NCI-H1930 (cell line): Measurements from ENCODE around the gene MOGAT2.

Experiments
- DNase-seq, 2 experiments: peaks; one replicate each; lab custom pipeline; 2025; lab: John Stamatoyannopoulos, UW

The MOGAT2 gene

DNA sequence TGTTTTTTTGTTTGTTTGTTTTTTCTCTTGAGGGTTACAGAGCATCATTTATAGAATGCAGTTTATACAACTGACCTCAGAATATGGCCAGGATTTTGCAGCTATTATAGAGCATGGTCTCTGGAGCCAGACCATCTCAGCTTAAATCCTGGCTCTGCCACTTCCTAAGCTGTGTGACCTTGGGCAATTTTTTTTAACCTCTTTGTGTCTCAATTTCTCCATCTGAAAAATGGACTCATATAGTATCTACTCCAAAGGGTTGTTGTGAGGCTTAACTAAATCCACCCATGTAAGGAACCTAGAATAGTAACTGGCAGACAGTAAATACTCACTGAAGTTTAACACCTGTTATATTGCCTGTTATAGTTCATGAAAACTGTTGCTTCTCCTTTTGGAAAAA lies 42.6 kb downstream of the MOGAT2 start:
- DNase-seq = no peak

DNA sequence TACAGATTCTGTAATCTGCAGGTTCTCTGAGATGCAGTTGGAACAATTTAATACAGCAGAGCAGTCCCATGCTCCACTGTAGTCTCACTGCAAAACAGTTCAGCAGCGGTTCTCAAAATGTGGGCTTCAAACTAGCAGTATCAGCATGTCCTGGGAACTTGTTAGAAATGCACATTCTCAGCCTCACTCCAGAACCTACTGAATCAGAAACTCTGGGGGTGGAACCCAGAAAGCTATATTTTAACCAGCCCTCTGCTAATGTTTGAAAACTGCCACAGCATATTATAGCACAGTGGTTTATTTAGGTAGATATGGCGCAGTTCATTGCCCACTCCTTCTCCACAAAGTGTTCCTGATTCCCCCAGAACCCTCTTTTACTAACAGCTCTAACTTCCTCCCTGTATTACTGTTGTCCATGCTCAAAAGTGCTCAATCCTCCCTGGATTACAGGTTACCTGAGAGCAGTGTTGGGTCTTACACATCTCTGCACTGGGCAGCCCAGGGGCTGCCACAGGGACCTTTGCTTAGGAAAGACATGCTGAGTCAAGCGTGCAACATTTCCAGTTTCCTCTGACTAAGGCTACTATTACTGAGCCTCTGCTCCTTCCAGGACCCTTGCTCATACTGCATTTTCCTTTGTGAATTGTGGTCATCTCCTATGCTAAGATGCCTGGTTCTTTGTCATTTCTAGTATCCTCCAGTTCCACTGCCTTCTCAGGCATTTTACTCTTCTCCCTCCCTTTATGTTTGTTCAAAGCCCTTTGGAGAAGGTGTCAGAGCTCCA lies 43.3 kb downstream of the MOGAT2 start:
- DNase-seq = no peak

DNA sequence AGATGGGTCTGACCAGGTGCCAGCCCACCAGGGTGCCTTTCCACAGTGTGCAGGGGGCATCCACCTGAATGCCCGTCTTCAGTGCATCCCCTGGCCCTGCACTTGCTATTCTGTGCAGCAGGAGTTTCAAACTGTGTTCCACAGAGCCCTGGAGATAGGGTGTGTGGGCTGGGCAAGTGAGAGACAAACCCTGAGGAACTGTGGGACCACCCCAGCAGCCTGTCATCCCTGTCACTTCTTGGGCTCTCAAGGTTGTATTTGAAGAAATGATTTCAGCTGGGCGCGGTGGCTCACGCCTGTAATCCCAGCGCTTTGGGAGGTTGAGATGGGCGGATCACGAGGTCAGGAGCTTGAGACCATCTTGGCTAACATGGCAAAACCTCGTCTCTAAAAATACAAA lies 44.5 kb downstream of the MOGAT2 start:
- no peak for DNase-seq

DNA sequence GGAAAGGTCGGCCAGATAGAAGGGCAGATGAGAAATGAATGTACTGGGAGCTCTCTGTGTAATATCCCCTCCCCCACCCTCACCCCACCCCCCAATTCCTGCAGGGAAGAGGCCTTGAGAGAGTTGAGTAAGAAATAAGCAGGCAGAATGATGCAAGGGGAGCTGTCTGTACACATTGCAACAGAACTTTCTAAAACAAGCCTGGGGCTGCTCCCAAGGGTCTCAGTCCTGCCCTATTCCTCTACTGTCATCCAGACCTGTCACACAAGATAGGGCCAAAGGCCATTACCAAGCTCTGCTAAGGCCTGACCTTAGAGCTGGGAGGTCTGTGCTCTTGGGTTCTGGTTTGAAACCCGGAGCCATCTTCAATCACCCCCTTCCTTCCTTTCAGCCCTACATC lies 45.2 kb downstream of the MOGAT2 start:
- DNase-seq = no peak

DNA sequence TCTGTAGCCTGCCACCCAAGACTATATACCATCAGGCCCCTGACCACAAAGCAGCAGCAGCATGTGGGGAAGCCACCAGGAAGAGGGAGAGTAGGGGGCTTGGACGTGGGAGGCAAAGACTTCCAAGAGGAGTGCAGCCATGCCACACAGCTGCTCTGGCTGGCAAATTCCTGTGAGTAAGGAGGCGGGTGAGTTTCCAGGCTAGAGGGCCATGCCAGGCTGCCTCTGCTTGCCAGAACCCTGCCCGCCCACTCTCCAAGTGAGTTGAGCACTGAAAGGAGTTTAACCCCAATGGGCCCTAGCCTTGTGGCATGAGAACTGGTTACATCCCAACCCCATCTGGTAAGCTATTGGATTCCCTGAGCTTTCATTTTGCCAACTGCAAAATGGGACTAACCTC lies 46.2 kb downstream of the MOGAT2 start:
- DNase-seq = no peak

DNA sequence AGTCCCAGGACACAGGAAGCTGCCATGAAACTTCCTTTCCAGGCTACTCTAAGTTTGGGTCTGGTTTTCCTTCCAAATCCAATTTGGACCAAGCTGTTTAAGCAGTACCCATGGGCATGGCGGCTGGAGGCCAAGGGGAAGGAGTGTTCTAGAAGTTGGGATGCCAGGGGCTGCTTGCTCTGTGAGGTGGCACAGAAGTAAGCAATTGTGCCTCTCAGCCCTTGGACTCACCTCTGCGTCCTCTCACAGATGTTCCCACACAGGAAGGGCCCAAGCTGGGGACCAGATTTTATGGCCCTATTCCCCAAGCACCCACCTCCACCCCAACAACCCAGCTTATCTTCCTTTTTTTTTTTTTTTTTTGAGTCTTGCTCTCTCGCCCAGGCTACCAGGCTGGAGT lies 47.5 kb downstream of the MOGAT2 start:
- no peak for DNase-seq

DNA sequence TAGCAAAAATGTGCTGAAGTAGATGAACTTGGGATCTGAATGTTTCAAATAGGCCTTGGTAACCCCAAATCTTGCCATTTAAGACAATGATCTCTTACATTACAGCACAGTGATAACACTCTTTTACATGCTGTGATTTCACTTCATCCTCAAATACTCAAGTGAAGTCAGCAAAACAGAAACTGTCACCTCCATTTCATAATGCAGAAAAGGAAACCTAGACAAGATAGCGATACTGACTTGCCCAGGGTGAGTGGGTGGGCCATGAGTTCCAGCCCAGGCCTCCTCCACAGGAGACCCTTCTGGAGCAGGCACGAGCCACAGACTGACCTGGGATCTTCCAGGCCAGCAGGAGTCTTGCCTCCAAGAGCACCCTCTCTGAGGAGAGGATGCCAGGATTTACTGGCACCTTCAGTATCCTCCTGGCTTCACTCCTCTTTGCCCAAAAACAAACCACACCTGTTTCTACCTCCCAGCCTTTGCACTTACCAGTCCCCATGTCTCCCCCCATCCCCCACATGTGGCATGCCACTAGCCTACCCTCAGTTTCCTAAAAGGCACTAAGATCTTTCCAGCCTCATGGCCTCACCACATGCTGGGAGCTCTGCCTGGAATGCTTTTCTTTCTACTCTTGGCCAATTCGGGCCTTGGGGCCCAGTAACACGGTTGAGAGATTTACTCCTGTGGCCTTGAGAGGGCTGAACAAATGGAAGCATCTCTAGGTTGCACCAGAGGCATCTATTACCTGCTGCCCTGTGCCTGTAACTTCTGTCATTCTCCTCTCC lies 49.0 kb downstream of the MOGAT2 start:
- DNase-seq = no peak

DNA sequence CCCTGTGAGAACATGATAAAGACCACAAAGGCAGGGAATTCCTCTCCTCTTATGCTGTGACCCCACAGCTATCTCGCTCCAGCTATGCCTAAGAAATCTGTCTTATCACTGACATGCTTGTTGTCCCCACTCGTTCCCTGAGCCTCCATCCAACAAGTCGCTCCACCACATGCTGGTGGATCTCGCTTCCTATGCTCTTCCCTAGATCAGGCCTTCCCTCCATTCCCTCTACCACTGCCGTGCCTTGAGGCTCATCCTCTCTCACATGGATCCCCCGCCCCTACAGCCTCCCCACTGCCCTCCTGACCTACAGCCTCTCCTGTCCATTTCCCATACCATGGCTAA lies 49.6 kb downstream of the MOGAT2 start:
- no peak for DNase-seq

DNA sequence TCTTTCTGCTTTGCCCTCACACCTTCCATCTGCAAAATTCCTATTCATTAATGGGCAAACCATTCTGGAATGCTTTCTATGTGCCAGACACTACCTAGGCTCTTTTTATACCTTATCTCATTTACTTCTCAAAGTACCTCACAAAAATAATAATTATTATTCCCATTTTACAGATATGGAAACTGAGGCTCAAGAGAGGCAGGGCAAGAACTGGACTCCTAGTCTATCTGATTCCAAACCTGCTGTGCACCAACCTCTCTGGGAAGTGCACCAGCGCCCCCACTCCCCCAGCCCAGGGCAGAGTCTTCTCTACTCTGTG lies 50.1 kb downstream of the MOGAT2 start:
- DNase-seq = no peak

DNA sequence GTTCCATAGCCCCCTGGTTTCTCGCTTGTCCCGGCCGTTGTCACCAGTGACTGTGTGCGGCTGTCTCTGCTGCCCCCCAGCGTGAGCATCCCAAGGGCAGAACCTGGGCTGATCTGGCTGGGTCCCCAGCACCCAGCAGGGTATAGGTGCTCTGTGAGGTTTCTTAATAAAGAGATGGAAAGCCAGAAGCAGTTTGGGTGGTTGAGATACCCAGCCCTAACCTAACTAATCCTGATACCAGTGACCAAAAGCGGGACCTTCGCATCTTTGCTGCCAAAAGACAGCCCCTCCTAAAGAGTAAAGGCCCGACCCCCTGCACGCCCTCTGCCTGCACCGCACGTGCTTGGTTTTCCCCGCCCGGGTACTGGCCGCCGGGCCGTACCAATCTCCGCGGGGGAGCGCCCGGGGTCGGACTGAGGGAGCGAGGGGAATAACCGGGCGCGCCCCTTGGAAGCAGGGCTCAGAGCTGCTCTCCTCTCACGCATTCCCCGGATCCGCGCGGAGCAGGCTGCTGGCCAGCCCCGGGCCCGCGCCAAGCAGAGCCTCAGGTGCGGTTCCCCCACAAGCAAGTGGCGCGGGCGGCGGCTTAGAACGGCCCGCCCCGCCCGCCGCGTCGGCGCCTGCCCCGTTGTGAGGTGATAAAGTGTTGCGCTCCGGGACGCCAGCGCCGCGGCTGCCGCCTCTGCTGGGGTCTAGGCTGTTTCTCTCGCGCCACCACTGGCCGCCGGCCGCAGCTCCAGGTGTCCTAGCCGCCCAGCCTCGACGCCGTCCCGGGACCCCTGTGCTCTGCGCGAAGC lies 50.7 kb downstream of the MOGAT2 start, which contains the start of gene DGAT2:
Gene DGAT2 (plus strand): TSS at position 667 of the 797 bp plus-strand sequence. CDS start 214 bp downstream, outside the sequence.
- peak; percentile 64 to 83 for DNase-seq

DNA sequence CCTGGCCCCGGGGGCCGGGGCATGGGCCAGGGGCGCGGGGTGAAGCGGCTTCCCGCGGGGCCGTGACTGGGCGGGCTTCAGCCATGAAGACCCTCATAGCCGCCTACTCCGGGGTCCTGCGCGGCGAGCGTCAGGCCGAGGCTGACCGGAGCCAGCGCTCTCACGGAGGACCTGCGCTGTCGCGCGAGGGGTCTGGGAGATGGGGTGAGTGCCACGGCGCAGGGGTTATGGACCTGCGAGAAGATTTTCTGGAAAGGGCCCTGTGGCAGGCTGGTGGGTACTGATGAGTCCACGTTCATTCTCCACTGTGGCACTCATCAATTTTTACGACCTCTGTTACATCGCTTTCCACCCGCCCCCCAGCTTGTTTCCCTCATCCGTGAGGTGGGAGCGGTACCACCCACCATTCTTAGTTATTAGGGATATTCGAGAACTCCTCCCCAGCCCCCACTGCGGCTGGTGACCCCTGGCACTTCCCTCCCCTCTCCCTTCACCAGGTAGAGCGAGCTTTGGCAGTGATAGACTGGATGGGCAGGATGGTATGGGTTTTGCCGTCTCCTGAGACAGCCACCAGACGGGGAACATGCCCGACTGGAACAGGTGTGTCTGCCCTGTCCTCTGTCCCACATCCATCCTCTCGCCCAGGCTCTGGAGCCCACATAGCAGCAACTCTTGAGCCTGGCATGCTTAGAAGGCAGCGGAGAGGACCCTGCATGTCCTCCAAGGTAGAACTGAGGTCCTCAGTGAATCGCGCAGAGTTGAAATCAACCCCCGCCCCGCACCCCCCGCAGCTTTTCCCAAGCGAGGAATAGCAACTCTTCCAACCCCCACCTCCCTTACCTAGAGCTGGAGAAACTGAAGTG lies 51.5 kb downstream of the MOGAT2 start:
- DNase-seq = no peak

DNA sequence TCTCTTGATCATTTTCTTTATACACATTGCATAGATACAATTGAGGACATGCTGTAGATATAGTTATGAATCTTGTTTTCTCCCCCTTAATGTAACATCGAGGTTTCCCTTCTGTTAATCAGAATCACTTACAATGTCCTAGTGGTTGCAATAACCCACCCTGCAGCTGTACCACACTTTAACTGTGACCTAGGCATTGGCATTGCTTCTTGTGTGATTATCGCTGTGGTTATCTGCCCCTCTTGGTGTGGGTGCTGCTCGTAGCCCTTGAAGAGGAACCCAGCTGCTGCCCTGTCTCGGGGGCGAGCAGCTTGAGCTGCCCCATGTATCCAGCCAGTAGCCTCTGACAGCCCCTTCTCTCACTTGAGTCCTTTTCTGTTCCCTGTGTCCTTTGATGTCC lies 52.5 kb downstream of the MOGAT2 start:
- no peak for DNase-seq

DNA sequence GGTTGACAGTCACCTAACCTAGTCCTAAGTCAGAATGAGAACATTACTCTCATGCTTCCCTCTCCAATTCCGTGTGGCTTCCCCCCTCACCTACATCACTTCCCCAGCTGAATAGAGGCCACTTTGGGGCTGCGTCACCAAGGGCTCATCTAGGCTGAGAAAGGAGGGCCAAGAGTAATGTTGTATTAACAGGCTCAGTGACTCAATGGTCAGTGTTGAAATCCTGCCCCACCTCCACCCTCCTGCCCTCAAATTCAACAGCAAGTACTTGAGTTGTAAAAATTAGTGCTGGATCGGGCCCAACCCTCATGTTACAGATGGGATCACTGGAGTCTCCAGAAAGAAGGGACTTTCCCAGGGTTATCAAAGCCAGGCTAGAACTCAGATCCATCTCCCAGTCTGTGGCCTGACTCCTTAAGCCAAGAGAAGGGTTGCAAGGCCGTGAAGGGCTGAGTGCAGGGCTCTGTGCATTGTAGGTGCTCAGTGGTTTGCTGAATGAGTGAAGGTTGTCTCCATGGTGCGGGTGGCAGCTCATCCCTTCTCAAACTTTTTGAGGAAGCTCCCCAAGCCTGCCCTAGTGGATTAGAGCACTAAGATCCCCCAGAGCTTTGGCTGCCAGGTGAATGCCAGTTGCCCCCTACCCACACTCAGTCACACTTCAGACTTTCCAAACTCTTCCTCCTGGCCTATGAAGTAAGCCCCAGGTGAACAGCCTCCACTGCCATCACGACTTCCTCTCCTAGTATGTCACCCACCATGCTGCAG lies 54.2 kb downstream of the MOGAT2 start:
- DNase-seq = no peak

DNA sequence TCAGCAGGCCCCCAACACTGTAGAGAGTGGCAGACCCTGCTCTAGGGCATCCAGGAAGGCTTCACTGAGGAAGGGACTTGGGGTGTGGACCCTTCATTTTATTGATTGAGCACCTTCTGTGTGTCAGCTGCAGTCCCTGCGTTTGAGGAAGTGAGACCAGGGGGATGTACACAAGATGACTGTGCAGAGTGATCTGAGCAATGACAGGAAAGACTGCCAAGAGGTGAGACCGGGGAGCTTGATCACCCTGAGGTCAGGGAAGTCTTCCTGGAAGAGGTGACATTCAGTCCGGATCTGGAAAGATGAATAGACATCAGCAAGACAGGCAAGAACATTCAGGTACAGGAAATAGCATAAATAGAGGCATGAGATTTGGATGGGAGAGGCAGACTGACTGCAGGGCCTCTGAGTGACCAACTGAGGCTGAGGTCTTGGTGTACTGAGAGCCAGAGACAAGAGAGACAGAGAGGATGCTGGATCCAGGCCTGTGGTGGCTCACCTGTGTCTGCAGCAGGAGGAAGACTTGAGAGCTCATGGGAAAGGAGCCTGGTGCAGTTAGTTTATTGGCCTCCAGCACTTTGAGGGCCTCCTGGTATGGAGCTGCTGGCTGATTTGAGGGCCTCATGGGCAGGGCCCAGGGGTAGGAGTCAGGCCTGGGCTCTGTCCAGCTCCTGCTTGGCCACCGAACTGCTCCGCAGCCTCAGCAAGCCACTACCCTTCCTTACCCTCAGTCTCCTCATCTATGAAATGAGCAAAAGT lies 56.1 kb downstream of the MOGAT2 start:
- DNase-seq = no peak

DNA sequence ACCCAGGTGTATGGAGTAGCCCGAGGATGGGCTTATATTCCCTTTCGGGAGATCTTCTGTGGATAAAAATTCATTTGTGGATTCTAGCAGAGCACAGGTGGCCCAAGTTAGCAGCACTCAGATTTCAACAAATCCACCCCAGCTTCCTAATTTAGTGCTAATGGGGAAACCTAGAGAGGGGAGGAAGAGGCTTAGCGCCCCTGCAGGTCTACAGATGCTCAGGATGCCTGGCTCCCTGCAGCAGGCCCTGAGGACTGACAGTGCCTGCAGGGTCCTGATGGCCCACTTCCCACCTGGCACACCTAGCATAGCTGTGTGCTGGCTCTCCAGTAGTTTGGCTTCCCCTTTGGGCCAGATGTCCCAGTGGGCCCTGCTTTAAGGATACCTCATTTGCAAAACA lies 57.4 kb downstream of the MOGAT2 start:
- no peak for DNase-seq

DNA sequence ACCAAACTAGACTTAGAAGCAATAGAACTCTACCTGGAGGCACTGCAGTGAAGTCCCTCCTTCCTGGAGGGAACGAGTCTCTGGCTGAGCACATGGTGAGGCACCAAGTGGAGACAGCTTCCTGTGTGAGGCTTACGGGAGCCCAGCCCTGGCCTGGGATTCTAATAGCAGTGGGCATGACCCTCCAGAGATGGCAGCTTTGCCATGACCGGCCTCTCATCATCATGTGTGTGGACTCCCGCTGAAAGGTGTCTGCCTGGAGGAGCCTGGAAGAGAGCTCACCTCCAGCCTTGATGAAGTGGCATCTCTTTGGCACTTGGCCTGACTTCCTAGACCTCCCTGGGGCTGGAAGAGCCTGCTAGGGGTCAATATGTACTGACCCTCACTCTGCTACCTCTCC lies 58.9 kb downstream of the MOGAT2 start:
- DNase-seq = no peak

DNA sequence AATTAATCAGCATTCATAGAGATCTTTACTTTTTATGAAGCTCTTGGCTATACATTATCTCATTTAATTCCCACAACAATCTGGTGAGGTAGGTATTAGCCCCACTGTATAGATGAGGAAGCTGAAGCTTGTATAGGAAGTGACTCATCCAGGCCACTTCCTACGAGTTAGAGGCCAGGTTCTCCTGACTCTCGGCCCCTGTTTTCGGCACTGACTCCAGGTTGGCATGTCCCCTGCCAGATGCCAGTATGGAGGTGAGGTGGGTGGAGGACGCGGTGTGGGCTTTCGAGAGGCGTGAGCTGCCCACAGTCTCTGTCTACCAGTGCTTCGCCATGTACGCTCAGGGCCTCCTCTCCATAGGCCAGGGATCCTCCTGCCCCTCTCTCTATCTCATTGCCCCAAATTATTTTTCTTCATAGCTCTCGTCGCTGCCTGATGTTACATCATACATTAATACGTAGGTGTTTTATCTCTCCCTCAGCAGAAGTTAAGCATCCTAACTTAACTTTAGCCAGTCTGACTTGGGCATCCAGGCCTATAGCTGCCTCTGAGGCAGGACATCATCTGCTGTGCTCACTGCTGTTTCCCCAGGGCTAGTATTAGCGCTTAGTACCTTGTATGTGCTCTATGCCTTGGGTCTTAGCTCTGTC lies 59.9 kb downstream of the MOGAT2 start:
- no peak for DNase-seq

DNA sequence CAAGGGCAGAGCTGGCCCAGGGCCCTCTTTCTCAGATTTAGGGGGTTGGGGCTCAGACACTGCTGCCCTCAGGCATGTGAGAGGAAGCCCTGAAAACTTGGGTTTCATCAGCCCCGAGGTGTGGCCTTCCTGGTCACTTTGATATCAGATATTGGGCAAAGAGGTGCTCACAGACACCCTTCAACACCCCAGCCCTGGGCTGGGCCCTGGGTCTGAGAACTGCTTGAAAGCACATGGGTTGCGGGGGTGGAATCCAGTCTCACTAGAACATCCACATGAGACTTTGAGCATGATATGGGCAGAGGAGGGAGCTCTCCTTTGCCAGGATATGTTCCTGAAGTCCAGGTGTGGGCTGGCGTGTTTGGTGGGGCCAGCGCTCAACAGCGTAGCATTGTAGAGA lies 61.3 kb downstream of the MOGAT2 start:
- DNase-seq = no peak

DNA sequence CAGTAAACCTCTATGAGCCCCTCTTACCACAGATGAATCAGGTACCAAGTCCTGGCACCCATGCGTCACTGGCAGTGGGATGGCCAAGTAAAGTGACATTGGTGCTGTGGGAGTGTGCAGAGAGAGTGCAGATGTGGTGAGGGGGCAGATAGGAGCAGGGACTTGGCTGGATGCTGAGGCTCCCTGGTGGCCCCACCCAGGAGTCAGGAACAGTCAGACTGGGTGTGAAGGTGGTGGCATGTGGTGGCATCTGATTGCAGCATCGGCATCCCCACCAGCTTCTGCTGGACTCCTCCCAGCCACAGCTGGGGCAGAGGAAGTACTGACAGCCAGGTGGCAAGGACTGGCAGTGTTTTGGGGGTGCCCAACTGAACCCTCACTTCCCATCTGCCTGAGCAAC lies 62.3 kb downstream of the MOGAT2 start:
- no peak for DNase-seq

DNA sequence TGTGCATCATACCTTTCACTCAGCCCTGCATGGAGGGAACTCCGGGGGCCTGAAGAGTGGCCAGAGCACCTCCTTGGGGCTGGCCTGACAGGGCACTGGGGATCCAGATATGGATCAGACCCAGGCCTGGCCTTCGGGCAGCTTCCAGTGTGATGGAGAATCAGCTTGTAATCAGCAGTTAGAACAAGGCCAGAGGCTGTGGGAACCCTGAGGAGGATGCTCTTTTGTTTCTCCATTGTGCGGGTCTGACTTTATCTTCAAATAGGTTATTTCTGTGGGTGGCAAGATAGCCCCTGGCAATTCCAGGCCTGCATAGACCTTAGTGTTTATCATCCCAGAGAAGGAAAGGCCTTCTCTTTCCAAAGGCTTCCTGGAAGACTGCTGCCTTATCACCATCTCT lies 63.2 kb downstream of the MOGAT2 start:
- no peak for DNase-seq
